ENCODE measurements around the gene GAP43.

GAP43 gene

GRCh38 chr3:115663414-115663813, 40.1 kb downstream of the GAP43 start:
- no peak for DNase-seq

- DNase-seq: no peak
Measured at GRCh38 chr3:115666081-115666480, 42.8 kb downstream of the GAP43 start.

- no peak for DNase-seq
Measured at GRCh38 chr3:115666920-115667737, 43.8 kb downstream of the GAP43 start.

GRCh38 chr3:115667738-115668065, 44.4 kb downstream of the GAP43 start:
- no peak for DNase-seq

- no peak for DNase-seq
Measured at GRCh38 chr3:115670911-115671310, 47.6 kb downstream of the GAP43 start.

GRCh38 chr3:115671761-115672455, 48.6 kb downstream of the GAP43 start:
- no peak for DNase-seq

- no peak for DNase-seq
Measured at GRCh38 chr3:115673881-115674280, 50.6 kb downstream of the GAP43 start.

GRCh38 chr3:115676336-115676735, 53.0 kb downstream of the GAP43 start:
- DNase-seq: no peak

GRCh38 chr3:115680803-115681345, 57.6 kb downstream of the GAP43 start:
- DNase-seq: no peak

- DNase-seq: no peak
Measured at GRCh38 chr3:115681736-115682135, 58.4 kb downstream of the GAP43 start.

- DNase-seq: no peak
Measured at GRCh38 chr3:115683305-115683704, 60.0 kb downstream of the GAP43 start.

- no peak for DNase-seq
Measured at GRCh38 chr3:115683773-115684172, 60.5 kb downstream of the GAP43 start.

- no peak for DNase-seq
Measured at GRCh38 chr3:115685097-115685496, 61.8 kb downstream of the GAP43 start.

- no peak for DNase-seq
Measured at GRCh38 chr3:115687721-115688120, 64.4 kb downstream of the GAP43 start.

GRCh38 chr3:115688418-115688817, 65.1 kb downstream of the GAP43 start:
- no peak for DNase-seq

GRCh38 chr3:115689928-115690327, 66.6 kb downstream of the GAP43 start:
- no peak for DNase-seq

- no peak for DNase-seq
Measured at GRCh38 chr3:115691964-115692363, 68.7 kb downstream of the GAP43 start.

- peak; percentile 64 to 74 for DNase-seq
Measured at GRCh38 chr3:115692887-115693524, 69.7 kb downstream of the GAP43 start.

- no peak for DNase-seq
Measured at GRCh38 chr3:115693868-115694267, 70.6 kb downstream of the GAP43 start.

- no peak for DNase-seq
Measured at GRCh38 chr3:115695090-115695489, 71.8 kb downstream of the GAP43 start.

- no peak for DNase-seq
Measured at GRCh38 chr3:115697263-115698053, 74.1 kb downstream of the GAP43 start.

GRCh38 chr3:115698851-115699591, 75.7 kb downstream of the GAP43 start:
- no peak for DNase-seq
